AG09319 (cell line): ENCODE measurements around the gene NGLY1.

Experiments
- DNase-seq: peaks from one replicate; pipeline ENCODE4 v3.0.0-alpha.2; 2010; ENCODE audit warnings: low read depth; ENCODE audit errors: extremely low read depth
- CTCF ChIP-seq: IDR thresholded peaks from 2 replicates; pipeline ENCODE4 v1.5.1; 2011; ENCODE audit warnings: low read depth, mild to moderate bottlenecking, inconsistent platforms, low read length, moderate library complexity

NGLY1 gene

GRCh38 chr3:25679642-25680302 is 103.5 kb downstream of the NGLY1 start:
- DNase-seq: no peak
- TF ChIP-seq CTCF: no peak

GRCh38 chr3:25679166-25679565 is 104.1 kb downstream of the NGLY1 start:
- DNase-seq: no peak
- TF ChIP-seq CTCF: no peak

- no peak for TF ChIP-seq CTCF
- DNase-seq: no peak
These were observed 104.7 kb downstream of the NGLY1 start for GRCh38 chr3:25678581-25678980.

- DNase-seq: no peak
- no peak for TF ChIP-seq CTCF
These were observed 106.1 kb downstream of the NGLY1 start for GRCh38 chr3:25677121-25677520.

- TF ChIP-seq CTCF: no peak
- DNase-seq: no peak
These were observed 108.6 kb downstream of the NGLY1 start for GRCh38 chr3:25674670-25675069.

GRCh38 chr3:25673738-25674298 is 109.4 kb downstream of the NGLY1 start:
- no peak for DNase-seq
- TF ChIP-seq CTCF: no peak
